ENCODE measurements around the gene DFFB.

DNA sequence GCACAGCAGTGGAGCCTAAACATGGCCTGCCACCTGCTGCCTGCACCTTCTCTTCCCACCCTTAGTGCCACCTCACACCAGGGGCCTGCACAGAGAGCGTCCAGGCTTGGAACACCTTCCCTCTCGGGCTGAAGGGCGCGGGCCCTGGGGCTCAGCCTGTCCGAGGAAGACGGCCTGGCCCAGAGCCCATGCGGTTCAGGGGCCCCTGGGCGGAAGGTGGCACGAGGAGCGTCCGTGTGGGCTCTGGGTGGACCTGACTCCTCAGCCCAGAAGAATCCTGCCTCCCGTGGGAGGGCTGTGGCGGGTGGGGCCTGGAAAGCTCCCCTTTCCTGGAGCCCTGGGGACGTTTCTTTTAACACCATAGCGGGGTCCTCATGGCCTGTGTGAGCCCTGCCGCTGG, 19.4 kb downstream of the DFFB start:
- TF ChIP-seq, protein P1, sequence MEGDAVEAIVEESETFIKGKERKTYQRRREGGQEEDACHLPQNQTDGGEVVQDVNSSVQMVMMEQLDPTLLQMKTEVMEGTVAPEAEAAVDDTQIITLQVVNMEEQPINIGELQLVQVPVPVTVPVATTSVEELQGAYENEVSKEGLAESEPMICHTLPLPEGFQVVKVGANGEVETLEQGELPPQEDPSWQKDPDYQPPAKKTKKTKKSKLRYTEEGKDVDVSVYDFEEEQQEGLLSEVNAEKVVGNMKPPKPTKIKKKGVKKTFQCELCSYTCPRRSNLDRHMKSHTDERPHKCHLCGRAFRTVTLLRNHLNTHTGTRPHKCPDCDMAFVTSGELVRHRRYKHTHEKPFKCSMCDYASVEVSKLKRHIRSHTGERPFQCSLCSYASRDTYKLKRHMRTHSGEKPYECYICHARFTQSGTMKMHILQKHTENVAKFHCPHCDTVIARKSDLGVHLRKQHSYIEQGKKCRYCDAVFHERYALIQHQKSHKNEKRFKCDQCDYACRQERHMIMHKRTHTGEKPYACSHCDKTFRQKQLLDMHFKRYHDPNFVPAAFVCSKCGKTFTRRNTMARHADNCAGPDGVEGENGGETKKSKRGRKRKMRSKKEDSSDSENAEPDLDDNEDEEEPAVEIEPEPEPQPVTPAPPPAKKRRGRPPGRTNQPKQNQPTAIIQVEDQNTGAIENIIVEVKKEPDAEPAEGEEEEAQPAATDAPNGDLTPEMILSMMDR (IDR thresholded peaks at IDR 0.05): no peak
- no peak for TF ChIP-seq EZH2 (IDR thresholded peaks at IDR 0.05)

Data from neural progenitor cell (in vitro differentiated cells).